GM19397 (cell line): ENCODE measurements around the gene DTX3.
"Not testable (repeated sequence)": the region's sequence is repeated elsewhere in the genome, so short reads cannot be mapped to it uniquely, and the experiment has no call there.

Experiments used
- ATAC-seq: cut with Tn5 transposase; IDR thresholded peaks from one replicate; pipeline ENCODE4 v1.9.1; 2021; ENCODE audit warnings: mild to moderate bottlenecking, moderate library complexity; ENCODE audit not compliant: unreplicated experiment

The DTX3 gene

DNA sequence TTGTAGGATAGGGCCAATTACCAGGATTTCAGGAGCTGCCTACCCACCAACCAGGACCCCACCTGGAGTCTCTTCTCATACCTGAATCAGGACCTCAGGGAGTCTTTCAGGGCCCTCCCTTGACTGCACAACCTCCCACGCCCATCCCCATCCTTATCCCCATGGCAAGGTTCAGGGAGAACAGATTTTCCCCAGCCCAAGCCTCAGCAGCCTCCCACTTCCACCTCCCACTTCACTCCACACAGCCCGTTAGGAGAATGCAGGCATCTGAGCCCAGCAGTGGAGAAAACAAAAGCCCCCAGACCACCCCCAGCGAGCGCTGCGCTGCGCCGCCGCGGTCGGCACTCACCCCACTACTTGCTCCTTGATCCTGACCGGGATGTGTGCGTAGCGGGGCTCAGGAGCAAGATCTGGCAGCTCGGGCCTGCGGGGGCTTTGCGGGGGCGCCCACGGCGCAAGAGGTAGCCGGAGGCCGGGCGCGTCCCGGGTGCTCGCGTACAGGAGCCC, 27.0 kb downstream of the DTX3 start:
- ATAC-seq, result no peak

DNA sequence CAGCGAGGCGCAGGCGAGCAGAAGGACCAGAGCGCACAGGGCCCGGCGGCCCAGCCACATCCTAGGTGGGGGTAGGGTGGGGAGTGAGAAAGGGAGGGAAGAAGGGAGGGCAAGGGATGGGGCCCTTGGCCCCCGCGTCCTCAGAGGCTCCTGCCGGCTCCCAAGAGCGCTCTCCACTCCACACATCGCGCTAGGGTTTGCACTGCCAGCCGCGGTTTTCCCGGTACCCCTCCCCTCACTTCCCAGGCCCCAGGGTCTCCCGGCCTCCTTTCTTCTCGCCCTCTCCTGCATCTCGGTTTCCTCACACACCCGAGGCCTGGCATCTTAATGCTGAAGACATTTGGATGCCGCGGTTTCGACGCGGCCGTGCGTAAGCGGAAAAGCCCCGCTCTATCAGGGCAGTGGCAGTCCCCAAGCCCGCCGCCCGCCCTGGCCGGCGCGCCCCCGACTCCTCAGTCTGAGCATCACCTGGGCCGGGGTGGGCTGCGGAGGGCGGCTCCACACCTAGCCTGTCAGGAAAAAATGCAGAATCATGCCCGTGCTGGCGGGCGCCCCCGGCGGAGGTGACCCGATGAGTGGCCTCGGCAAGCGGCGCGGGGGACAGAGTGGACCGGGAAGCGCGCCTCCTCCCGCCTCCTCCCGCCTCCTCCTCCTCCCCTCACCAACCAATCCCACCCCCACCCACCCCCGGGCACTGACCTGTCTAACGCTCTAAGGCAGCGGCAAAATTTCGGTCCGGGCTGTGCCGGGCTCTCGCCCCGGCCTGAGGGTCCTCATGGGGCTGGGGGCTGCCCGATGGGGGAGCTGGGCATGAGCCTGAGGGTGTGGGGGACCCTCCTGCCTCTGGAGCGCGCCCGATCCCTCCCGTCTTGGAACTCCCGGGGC, 27.7 kb downstream of the DTX3 start:
- no peak for ATAC-seq

DNA sequence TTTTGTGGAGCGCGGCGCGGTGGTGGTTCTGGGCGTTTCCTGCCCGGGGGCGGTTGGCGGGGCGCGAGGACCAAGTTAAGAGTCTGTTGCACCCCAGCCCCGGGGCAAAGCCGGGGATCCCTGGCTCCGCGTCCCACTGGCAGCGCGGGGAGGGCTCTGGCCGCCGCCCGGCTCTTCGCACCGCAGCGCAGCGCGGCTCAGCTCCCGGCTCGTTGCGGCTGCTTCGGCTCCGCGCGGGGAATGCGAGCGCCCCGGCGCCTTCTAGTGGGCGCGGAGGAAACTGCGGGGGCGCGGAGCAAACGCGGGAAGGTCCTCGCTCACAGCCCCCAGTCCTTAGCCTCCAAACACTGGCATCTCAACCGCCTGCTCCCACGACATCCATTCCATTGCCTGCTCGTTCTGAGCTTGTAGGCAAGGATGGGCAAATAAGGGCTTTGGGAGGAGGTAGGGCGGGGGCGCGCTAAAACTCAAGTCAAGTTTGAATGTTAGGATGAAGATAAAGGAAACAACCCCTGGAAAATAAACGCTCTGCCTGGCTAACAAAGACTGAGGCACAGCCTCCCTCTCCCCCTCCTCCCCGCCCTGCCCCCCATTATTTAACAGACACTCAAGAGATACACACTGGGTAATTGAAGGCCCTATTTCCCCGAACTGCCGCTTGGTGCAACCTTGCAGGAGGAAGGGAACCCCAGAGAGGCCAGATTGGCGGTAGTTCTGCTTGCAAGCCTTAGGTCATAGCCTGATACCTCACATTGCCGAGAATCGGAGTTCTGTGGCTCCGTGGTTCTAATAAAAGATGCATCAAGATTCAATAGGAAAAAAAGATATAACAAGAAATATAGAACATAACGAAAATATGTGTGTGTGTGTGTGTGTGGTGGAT, 28.6 kb downstream of the DTX3 start, which contains the start of gene B4GALNT1:
Gene B4GALNT1 (minus strand): TSS at position 244 of the 883 bp plus-strand sequence. CDS start 1,069 bp downstream, outside the sequence.
- ATAC-seq, result peak; percentile 75

DNA sequence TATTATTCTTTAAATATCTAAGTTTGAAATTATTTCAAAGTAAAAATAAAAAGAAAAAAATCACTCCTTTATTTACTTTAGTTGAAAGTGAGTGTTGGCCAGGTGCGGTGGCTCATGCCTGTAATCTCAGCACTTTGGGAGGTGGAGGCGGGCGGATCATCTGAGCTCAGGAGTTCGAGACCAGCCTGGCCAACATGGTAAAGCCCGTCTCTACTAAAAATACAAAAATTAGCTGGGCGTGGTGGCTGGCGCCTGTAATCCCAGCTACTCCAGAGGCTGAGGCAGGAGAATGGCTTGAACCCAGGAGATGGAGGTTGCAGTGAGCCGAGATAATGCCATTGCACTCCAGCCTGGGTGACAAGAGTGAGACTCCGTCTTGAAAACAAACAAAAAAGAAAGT, 32.1 kb downstream of the DTX3 start:
- not testable (repeated sequence) for ATAC-seq

DNA sequence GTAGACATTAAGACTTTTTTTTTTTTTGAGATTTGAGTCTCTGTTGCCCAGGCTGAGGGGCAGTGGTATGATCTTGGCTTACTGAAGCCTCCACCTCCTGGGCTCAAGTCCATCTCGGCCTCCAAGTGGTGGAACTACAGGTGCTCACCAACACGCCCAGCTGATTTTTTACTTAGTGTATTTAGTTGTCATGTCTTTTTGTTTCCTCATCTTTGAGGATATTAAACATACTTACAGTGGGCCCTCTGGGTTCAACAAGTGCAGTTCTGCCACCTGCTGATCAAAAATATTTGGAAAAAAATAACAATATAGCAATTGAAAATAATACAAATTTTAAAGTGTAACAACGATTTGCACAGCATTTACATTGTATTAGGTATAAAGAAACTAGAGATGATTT, 32.7 kb downstream of the DTX3 start:
- ATAC-seq, result no peak

DNA sequence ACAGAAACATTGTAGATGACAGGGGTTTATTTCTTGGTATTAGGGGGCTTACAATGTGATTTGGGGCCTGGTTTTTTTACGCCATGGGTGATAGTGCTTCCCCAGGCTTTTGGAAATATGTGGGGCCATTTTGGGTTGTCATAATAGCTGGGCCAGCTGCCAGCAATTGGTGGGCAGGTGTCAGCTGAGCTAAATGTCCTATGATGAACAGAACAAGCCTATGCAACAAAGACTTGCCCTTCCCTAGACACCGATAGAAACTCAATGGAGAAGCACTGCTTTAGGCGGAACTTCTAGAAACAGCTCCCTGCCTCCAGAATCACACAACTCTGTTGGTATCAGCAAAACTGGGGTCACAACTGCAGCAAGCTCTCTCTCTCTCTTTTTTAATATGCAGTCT, 33.5 kb downstream of the DTX3 start:
- no peak for ATAC-seq

DNA sequence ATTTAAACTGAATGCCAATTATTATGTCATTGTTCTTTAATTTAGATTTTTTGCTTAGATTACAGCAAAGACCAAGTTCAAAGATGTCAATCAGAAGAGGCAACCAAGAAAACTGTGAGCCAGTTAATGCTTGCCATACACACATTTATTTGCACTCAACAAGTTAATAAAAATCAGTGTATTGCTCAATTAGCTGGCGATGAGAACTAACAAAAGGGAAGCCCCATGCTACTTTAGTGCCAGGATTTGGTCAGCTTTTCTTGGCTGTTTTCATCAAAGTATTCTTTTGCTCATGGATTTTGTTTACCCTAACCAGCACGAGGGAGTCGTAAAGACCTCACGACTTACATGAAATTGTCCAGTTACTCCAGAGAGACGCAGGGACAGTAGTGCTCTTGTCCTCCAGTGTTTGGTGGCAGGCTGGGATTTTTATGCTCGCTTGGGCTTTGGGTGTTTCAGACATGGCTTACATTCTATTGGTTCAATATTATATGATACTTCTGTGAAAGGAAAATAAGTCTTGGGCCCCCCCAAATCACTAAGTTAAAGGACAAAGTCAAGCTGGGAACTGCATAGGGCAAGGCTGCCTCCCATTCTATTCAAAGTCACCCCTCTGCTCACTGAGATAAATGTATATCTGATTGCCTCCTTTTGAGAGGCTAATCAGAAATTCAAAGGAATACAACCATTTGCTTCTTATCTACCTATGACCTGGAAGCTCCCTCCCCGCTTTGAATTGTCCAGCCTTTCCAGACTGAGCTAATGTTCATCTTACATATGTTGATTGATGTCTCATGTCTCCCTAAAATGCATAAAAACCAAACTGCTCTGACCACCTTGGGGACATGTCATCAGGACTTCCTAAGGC, 35.8 kb downstream of the DTX3 start:
- ATAC-seq, result no peak

DNA sequence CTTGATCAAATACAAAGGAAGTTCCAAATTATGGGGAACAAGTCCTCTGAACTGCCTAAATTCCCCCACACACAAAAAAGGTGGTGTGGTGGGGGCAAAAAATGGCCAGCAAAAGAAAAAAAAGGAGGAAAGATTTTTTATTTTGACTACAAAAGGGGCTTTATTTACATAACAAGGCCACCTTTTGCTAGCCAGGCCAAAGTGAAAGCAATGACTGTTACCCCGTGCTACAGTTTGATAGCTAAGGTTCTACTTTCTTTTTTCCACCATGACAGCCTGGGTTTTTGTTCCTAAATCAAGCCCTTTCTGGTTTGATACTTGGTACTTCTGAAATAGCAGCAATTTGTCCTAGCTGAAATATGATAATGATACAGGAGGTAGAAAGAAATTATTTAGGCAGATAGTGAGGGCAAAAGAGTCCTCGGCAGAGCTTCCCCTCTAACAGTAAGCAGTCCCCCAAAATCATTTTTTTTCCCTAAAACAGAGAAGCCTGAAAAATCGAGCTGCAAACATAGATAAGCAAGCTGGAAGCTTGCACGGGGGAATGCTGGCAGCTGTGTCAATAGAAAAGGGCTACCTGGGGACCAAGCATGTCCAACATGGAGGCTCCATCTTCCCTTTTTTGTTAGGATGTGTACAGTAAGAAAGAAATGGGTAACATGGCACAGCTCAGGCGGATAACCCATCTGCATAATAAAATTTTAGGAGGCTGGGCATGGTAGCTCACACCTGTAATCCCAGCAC, 37.2 kb downstream of the DTX3 start:
- ATAC-seq, result no peak

DNA sequence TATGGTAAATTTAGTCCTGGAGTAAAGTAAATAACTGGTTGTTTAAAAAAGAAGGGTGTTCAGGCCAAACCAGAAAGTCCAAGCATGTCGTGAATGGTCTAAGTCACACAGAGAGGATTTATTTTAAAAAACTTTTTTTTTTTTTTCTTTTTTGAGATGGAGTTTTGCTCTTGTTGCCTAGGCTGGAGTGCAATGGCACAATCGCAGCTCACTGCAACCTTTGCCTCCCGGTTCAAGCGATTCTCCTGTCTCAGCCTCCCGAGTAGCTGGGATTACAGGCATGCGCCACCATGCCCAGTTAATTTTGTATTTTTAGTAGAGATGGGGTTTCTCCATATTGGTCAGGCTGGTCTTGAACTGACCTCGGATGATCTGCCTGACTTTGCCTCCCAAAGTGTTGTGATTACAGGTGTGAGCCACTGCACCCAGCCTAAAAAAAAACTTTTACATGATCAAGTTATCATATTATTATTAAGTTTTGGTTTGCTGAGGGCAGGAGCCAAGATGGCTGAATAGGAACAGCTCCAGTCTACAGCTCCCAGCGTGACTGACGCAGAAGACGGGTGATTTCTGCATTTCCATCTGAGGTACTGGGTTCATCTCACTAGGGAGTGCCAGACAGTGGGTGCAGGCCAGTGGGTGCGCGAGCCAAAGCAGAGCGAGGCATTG, 41.5 kb downstream of the DTX3 start:
- ATAC-seq, result not testable (repeated sequence)

DNA sequence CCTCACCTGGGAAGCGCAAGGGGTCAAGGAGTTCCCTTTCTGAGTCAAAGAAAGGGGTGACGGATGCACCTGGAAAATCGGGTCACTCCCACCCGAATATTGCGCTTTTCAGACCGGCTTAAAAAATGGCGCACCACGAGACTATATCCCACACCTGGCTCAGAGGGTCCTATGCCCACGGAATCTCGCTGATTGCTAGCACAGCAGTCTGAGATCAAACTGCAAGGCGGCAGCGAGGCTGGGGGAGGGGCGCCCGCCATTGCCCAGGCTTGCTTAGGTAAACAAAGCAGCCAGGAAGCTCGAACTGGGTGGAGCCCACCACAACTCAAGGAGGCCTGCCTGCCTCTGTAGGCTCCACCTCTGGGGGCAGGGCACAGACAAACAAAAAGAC, 42.0 kb downstream of the DTX3 start:
- not testable (repeated sequence) for ATAC-seq

DNA sequence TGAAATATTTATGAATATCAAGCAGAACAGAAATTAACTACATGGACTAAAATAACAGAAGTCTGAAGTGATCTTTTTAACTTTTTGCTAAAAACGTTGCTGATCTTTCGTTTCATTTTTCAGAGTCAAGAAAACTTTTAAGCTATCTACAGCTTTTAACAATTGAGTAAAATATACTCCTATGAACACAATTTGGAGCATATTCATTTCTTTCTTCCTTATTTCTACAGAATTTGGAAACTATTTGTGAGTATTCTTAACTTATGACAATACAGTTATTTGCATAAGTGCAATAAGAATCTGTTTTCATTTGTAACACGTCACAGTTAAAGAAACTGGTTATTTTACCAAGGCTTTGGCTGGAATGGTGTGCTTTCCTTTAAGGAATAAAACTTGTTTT, 49.4 kb downstream of the DTX3 start:
- ATAC-seq, result no peak

DNA sequence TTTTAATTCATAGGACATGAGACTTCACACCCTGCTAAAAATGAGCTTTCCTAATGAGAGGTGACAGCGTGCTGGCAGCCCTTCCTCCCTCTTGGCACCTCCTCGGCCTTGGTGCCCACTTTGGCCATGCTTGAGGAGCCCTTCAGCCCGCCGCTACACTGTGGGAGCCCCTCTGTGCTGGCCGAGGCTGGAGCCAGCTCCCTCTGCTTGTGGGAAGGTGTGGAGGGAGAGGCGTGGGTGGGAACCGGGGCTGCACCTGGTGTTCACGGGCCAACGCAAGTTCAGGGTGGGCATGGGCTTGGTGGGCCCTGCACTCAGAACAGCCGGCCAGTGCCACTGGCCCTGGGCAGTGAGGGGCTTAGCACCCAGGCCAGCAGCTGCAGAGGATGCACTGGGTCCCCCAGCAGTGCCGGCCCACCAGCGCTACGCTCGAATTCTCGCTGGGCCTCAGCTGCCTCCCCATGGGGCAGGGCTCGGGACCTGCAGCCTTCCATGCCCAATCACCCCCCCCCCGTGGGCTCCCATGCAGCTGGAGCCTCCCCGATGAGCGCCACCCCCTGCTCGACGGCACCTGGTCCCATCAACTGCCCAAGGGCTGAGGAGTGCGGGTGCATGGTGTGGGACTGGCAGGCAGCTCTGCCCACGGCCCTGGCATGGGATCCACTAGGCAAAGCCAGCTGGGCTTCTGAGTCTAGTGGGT, 51.1 kb downstream of the DTX3 start:
- no peak for ATAC-seq

DNA sequence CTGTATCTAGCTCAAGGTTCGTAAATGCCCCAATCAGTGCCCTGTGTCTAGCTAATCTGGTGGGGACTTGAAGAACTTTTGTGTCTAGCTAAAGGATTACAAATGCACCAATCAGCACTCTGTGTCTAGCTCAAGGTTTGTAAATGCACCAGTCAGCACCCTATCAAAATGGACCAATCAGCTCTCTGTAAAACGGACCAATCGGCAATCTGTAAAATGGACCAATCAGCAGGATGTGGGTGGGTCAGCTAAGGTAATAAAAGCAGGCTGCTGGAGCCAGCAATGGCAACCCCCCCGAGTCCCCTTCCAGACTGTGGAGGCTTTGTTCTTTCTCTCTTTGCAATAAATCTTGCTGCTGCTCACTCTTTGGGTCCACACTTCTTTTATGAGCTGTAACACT, 51.8 kb downstream of the DTX3 start:
- ATAC-seq, result not testable (repeated sequence)

DNA sequence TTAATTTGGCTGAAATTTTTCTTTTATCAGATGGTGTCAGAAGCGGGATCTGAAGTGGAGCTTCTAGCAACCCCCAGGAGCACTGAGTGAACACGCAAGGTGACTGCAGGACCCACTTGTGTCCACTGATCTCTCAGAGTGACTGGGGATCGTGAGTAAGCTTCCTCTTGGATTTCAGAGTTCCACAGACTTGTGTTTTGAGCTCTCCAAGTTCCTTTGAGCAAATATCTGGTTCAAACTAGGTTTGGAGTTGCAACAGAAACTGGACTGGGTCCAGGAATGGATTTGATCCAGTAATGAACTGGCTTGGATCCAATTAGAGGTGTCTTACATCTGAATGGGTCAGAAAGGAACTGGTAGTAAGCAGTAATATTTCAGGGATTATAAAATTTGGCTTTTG, 53.1 kb downstream of the DTX3 start:
- no peak for ATAC-seq

DNA sequence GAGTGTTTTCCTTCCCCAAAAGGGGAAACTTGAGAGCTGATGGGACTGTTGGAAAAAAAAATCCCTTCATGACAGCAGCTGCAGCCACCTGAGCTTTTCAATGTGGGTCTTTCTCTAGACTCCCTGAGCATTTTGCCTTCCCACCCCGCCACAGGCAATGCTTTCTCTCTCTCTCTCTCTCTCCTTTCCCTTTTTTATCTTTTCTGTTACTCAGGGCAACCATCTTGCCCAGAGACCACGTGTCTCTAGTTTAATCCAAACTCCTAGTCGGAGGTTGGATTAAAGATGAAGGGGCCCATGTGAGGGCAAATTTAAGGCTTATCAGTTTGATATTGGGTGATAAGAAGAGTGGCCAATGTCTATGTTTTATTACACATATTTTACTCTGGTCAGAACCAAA, 54.3 kb downstream of the DTX3 start:
- ATAC-seq, result no peak
